OCI-LY7 (cell line): ENCODE results near the gene S100A8. TPM values are rescaled to one million over a fixed set of nuclear protein-coding genes. Genes with fewer than 3 reads are reported as not detected.

Experiments
- BruUV-seq: library from RNA; stranded (reverse); fragments of 400-500 nt; replicated peaks from 2 replicates; lab custom pipeline; 2021; lab: Mats Ljungman, UMichigan
- CTCF ChIA-PET: fragments of 300-600 bp; sonication (Branson Sonifier 250); formaldehyde crosslinking; loops from one replicate; lab custom pipeline; 2022; ENCODE audit warnings: antibody characterized with exemption; ENCODE audit not compliant: unreplicated experiment; lab: Charles Lee
- POLR2A ChIA-PET: fragments of 300-600 bp; sonication (Branson Sonifier 250); formaldehyde crosslinking; loops from one replicate; lab custom pipeline; 2022; ENCODE audit warnings: antibody characterized with exemption; lab: Charles Lee
- DNase-seq: peaks from one replicate; pipeline ENCODE4 v3.0.0-alpha.2; 2015; ENCODE audit warnings: low spot score
- H2AFZ ChIP-seq: fragments of 200-600 bp; sonication (generic), shearing (Covaris generic); 2 replicates; pipeline ENCODE4 v1.6.1; 2014; ENCODE audit warnings: mild to moderate bottlenecking, antibody characterized with exemption, low read length, moderate library complexity
- H3K27ac ChIP-seq: fragments of 200-600 bp; sonication (generic); 2 replicates; pipeline ENCODE4 v1.5.1; 2014; ENCODE audit warnings: mixed run types, low read depth, mild to moderate bottlenecking, moderate library complexity, low read length, inconsistent platforms; ENCODE audit not compliant: poor library complexity, severe bottlenecking
- H3K36me3 ChIP-seq: fragments of 200-600 bp; sonication (generic); 2 replicates; pipeline ENCODE4 v1.6.1; 2014; ENCODE audit warnings: mild to moderate bottlenecking, antibody characterized with exemption, low read length, moderate library complexity, mixed read lengths; ENCODE audit not compliant: insufficient read depth
- H3K4me1 ChIP-seq: fragments of 200-600 bp; sonication (generic); 2 replicates; pipeline ENCODE4 v1.5.1; 2014; ENCODE audit warnings: mild to moderate bottlenecking, low read length; ENCODE audit not compliant: insufficient read depth, poor library complexity, severe bottlenecking
- H3K4me2 ChIP-seq: fragments of 200-600 bp; sonication (generic); 2 replicates; pipeline ENCODE4 v1.6.1; 2014; ENCODE audit warnings: mild to moderate bottlenecking, low read length
- H3K4me3 ChIP-seq: fragments of 200-600 bp; sonication (generic); 2 replicates; pipeline ENCODE4 v1.5.1; 2014; ENCODE audit warnings: mild to moderate bottlenecking, low read depth, low read length; ENCODE audit not compliant: poor library complexity, severe bottlenecking
- H3K79me2 ChIP-seq: fragments of 200-600 bp; sonication (generic); 2 replicates; pipeline ENCODE4 v1.6.1; 2016; ENCODE audit warnings: low read depth, mild to moderate bottlenecking, low read length, moderate library complexity, mixed read lengths; ENCODE audit not compliant: insufficient read depth
- H3K9me2 ChIP-seq: fragments of 200-600 bp; sonication (generic); 2 replicates; pipeline ENCODE4 v1.6.1; 2016; ENCODE audit warnings: mild to moderate bottlenecking, low read length, mixed read lengths; ENCODE audit not compliant: insufficient read depth
- H3K9me3 ChIP-seq: fragments of 200-600 bp; sonication (generic); 2 replicates; pipeline ENCODE4 v1.6.1; 2014; ENCODE audit warnings: mild to moderate bottlenecking, mixed run types, low read length, mixed read lengths
- H4K20me1 ChIP-seq: fragments of 200-600 bp; sonication (generic); 2 replicates; pipeline ENCODE4 v1.6.1; 2014; ENCODE audit warnings: mild to moderate bottlenecking, antibody characterized with exemption, low read length, moderate library complexity, mixed read lengths; ENCODE audit not compliant: insufficient read depth
- EZH2phosphoT487 ChIP-seq: fragments of 200-600 bp; sonication (generic); IDR thresholded peaks from 2 replicates; pipeline ENCODE4 v1.6.1; 2018; ENCODE audit warnings: low read depth, borderline replicate concordance, mild to moderate bottlenecking, mixed run types, antibody characterized with exemption, low read length, moderate library complexity, mixed read lengths
- intact Hi-C: fragments of 100-400 bp; cut with micrococcal nuclease; formaldehyde crosslinking; loops from one replicate; pipeline ENCODE4 v1.10.0; 2022; ENCODE audit not compliant: unreplicated experiment
- total RNA-seq, 2 experiments: library from RNA; depleted of rRNA in 1 of 2; stranded (reverse); fragments of >200 nt in 1 of 2; shearing (Covaris generic) in 1 of 2; gene quantifications; 2 replicates each; pipeline ENCODE4 v1.2.3, GENCODE V29; 2014 to 2022
- TF ChIP-seq, protein P1 (sequence below): fragments of 200-600 bp; sonication (generic); conservative IDR thresholded peaks from 2 replicates; pipeline ENCODE4 v1.5.1; 2014; ENCODE audit warnings: mild to moderate bottlenecking, antibody characterized with exemption, low read length, moderate library complexity, mixed read lengths

Gene S100A8
- total RNA-seq, 2 experiments from 2014 or later, result not detected

- Histone ChIP-seq H4K20me1 (no peaks in the 10 kb centered on the region), H3K4me3 (no peak overlapping the region), H3K9me3 (no peaks in the 10 kb centered on the region), H3K9me2 (no peaks in the 10 kb centered on the region), H2AFZ (no peak overlapping the region), H3K4me1 (no peaks in the 10 kb centered on the region), H3K27ac (no peak overlapping the region), H3K4me2 (no peak overlapping the region), H3K36me3 (no peaks in the 10 kb centered on the region), H3K79me2 (no peaks in the 10 kb centered on the region)
- ChIA-PET CTCF (no interaction called here), POLR2A (no interaction called here)
- BruUV-seq, result no TSS peak
- intact Hi-C loops, result no loop called here
- no peak for DNase-seq
- TF ChIP-seq EZH2phosphoT487, result no peak
- TF ChIP-seq, protein P1, sequence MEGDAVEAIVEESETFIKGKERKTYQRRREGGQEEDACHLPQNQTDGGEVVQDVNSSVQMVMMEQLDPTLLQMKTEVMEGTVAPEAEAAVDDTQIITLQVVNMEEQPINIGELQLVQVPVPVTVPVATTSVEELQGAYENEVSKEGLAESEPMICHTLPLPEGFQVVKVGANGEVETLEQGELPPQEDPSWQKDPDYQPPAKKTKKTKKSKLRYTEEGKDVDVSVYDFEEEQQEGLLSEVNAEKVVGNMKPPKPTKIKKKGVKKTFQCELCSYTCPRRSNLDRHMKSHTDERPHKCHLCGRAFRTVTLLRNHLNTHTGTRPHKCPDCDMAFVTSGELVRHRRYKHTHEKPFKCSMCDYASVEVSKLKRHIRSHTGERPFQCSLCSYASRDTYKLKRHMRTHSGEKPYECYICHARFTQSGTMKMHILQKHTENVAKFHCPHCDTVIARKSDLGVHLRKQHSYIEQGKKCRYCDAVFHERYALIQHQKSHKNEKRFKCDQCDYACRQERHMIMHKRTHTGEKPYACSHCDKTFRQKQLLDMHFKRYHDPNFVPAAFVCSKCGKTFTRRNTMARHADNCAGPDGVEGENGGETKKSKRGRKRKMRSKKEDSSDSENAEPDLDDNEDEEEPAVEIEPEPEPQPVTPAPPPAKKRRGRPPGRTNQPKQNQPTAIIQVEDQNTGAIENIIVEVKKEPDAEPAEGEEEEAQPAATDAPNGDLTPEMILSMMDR, result no peak
Observed at GRCh38 chr1:153345187-153346076, 45.4 kb downstream of the S100A8 start.

GRCh38 chr1:153344718-153345025, 46.2 kb downstream of the S100A8 start:
- CTCF ChIA-PET, result no interaction called here
- Histone ChIP-seq H3K4me2 (no peak overlapping the region), H3K36me3 (no peaks in the 10 kb centered on the region), H3K9me2 (no peaks in the 10 kb centered on the region), H3K27ac (no peak overlapping the region), H4K20me1 (no peaks in the 10 kb centered on the region), H2AFZ (no peak overlapping the region), H3K9me3 (no peaks in the 10 kb centered on the region), H3K4me3 (no peak overlapping the region), H3K4me1 (no peaks in the 10 kb centered on the region), H3K79me2 (no peaks in the 10 kb centered on the region)
- POLR2A ChIA-PET, result no interaction called here
- intact Hi-C loops, result no loop called here
- TF ChIP-seq, protein P1, result no peak
- TF ChIP-seq EZH2phosphoT487, result no peak
- no peak for DNase-seq
- BruUV-seq, result no TSS peak
